Esophagus squamous epithelium (tissue), 4 donors: ENCODE measurements around the gene CD300LG.

Source experiments
- CTCF ChIP-seq, 6 experiments: fragments of 450-650 bp in 4 of 6; fragments of 200-600 bp in 2 of 6; sonication (generic) in 2 of 6; IDR thresholded peaks; one replicate each; pipeline ENCODE4 v1.5.1; 2016 to 2019; ENCODE audit warnings: antibody characterized with exemption in 6 of 6, mild to moderate bottlenecking in 4 of 6, moderate library complexity in 4 of 6
- POLR2A ChIP-seq, 4 donors: fragments of 450-650 bp; IDR thresholded peaks; one replicate each; pipeline ENCODE4 v1.6.1; 2017; ENCODE audit warnings: antibody characterized with exemption in 4 of 4, mild to moderate bottlenecking in 4 of 4, moderate library complexity in 3 of 4

GRCh38 chr17:43822570-43823190 is 24.3 kb upstream of the CD300LG start:
- no peak for TF ChIP-seq CTCF (IDR thresholded peaks at IDR 0.05)
- TF ChIP-seq POLR2A (IDR thresholded peaks at IDR 0.05): no peak
